ENCODE results near the gene THSD4. TPM values are rescaled to one million over a fixed set of nuclear protein-coding genes. Genes with fewer than 3 reads are reported as not detected.

The THSD4 gene
- total RNA-seq, 1 donor: 15.6 TPM

DNA sequence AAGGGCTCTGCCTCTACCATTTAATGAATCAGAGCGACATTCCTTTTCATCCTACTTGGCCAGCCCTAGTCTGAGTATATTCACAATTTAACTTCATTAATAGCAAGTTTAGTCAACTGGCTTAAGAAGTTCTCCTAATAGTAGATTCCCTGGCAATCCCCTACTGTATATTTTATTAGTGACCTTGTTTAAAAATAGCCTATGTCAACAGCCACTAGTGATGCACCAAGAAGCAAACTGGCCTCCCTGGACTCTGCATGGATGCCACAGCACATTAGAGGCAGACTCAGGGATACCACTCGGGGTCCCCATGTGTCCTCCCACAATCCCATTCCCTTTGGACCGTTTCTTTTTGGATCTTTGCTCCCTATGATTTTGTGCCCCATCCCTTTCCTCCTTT, 83.6 kb downstream of the THSD4 start:
- H3K27ac ChIP-seq (ENCODE audit: low read depth, low read length): no peak overlapping the region
- no peak for DNase-seq (ENCODE audit: insufficient read length, low spot score, missing footprints)
- H3K4me2 ChIP-seq (ENCODE audit: insufficient read depth, low read length): no peak overlapping the region
- no peak overlapping the region for H2AFZ ChIP-seq (ENCODE audit: low read length)
- no peaks in the 10 kb centered on the region for H4K20me1 ChIP-seq (ENCODE audit: insufficient read depth, low read length)
- H3K4me3 ChIP-seq (ENCODE audit: insufficient read depth, low read length): no peak overlapping the region
- no peaks in the 10 kb centered on the region for H3K9me3 ChIP-seq (ENCODE audit: low read depth, low read length)
- no peaks in the 10 kb centered on the region for H3K79me2 ChIP-seq (ENCODE audit: insufficient read depth, low read length)
- no peaks in the 10 kb centered on the region for H3K36me3 ChIP-seq (ENCODE audit: insufficient read depth, low read length)
- H3K27me3 ChIP-seq (ENCODE audit: insufficient read depth, low read length): no peaks in the 10 kb centered on the region
- no peak for TF ChIP-seq CTCF (IDR thresholded peaks at IDR 0.05; ENCODE audit: extremely low read depth, low read depth, low read length)
- H3K4me1 ChIP-seq (ENCODE audit: insufficient read depth, low read length): no peaks in the 10 kb centered on the region

- H3K79me2 ChIP-seq (ENCODE audit: insufficient read depth, low read length): no peaks in the 10 kb centered on the region
- H3K4me1 ChIP-seq (ENCODE audit: insufficient read depth, low read length): no peaks in the 10 kb centered on the region
- H3K9me3 ChIP-seq (ENCODE audit: low read depth, low read length): no peaks in the 10 kb centered on the region
- H3K27ac ChIP-seq (ENCODE audit: low read depth, low read length): no peak overlapping the region
- no peak for TF ChIP-seq CTCF (IDR thresholded peaks at IDR 0.05; ENCODE audit: extremely low read depth, low read depth, low read length)
- H2AFZ ChIP-seq (ENCODE audit: low read length): no peak overlapping the region
- H3K4me2 ChIP-seq (ENCODE audit: insufficient read depth, low read length): no peak overlapping the region
- no peak overlapping the region for H3K4me3 ChIP-seq (ENCODE audit: insufficient read depth, low read length)
- no peaks in the 10 kb centered on the region for H4K20me1 ChIP-seq (ENCODE audit: insufficient read depth, low read length)
- no peaks in the 10 kb centered on the region for H3K36me3 ChIP-seq (ENCODE audit: insufficient read depth, low read length)
- DNase-seq (ENCODE audit: insufficient read length, low spot score, missing footprints): no peak
- no peaks in the 10 kb centered on the region for H3K27me3 ChIP-seq (ENCODE audit: insufficient read depth, low read length)
These were observed 84.4 kb downstream of the THSD4 start for GRCh38 chr15:71199384-71200351.

DNA sequence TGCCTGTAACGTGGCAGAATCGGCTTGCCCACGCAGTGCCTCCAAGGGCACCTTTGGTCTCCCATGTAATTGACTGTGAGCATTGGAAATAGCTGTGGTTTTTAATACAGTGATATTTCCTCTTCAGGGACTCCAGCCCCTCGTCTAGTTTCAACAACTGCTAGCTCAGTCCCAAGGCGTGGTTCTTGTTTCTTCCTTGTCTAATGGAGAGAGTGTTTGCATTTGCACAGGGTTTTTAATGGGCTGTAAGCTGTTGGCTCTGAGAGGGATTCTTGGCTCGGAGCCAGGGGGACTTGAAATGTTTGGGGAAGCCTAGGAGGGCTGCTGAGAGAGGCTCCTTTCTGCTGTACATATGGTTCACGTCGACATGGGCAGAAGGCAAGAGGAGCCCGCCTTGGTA, 86.2 kb downstream of the THSD4 start:
- no peak for DNase-seq (ENCODE audit: insufficient read length, low spot score, missing footprints)
- Histone ChIP-seq H3K27ac (ENCODE audit: low read depth, low read length) (no peak overlapping the region), H2AFZ (ENCODE audit: low read length) (no peak overlapping the region), H3K9me3 (ENCODE audit: low read depth, low read length) (no peaks in the 10 kb centered on the region), H3K4me1 (ENCODE audit: insufficient read depth, low read length) (no peaks in the 10 kb centered on the region), H3K79me2 (ENCODE audit: insufficient read depth, low read length) (no peaks in the 10 kb centered on the region), H3K27me3 (ENCODE audit: insufficient read depth, low read length) (no peaks in the 10 kb centered on the region), H3K4me3 (ENCODE audit: insufficient read depth, low read length) (no peak overlapping the region), H3K36me3 (ENCODE audit: insufficient read depth, low read length) (no peaks in the 10 kb centered on the region), H4K20me1 (ENCODE audit: insufficient read depth, low read length) (no peaks in the 10 kb centered on the region), H3K4me2 (ENCODE audit: insufficient read depth, low read length) (no peak overlapping the region)
- TF ChIP-seq CTCF (IDR thresholded peaks at IDR 0.05; ENCODE audit: extremely low read depth, low read depth, low read length): no peak

DNA sequence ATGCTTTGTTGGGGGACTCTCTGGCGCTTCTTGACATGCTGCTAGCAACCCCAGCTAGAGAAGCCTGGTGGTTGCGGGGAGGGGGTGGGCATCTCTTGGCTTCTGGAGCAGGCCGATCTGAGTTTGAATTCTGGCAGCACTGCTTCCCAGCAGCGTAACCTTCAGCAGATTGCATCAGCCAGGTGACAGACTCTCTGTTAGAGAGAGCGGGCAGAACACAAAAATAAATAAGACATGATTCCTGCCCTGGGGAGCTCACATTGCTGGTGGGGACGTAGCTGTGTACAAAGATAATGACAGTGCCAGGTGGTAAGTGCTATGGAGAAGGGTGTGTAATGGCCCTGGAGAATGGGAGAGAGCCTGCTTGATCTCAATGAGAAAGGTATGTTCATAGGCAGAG, 87.4 kb downstream of the THSD4 start:
- Histone ChIP-seq H3K27me3 (ENCODE audit: insufficient read depth, low read length) (no peaks in the 10 kb centered on the region), H3K79me2 (ENCODE audit: insufficient read depth, low read length) (no peaks in the 10 kb centered on the region), H3K4me2 (ENCODE audit: insufficient read depth, low read length) (no peak overlapping the region), H3K4me1 (ENCODE audit: insufficient read depth, low read length) (no peaks in the 10 kb centered on the region), H4K20me1 (ENCODE audit: insufficient read depth, low read length) (no peaks in the 10 kb centered on the region), H3K9me3 (ENCODE audit: low read depth, low read length) (no peaks in the 10 kb centered on the region), H3K36me3 (ENCODE audit: insufficient read depth, low read length) (no peaks in the 10 kb centered on the region), H3K27ac (ENCODE audit: low read depth, low read length) (no peak overlapping the region), H3K4me3 (ENCODE audit: insufficient read depth, low read length) (no peak overlapping the region), H2AFZ (ENCODE audit: low read length) (no peak overlapping the region)
- no peak for TF ChIP-seq CTCF (IDR thresholded peaks at IDR 0.05; ENCODE audit: extremely low read depth, low read depth, low read length)
- no peak for DNase-seq (ENCODE audit: insufficient read length, low spot score, missing footprints)
